Smooth muscle cell (in vitro differentiated cells): ENCODE results near the gene ABCA10. TPM values are rescaled to one million over a fixed set of nuclear protein-coding genes. Genes with fewer than 3 reads are reported as not detected.

Source experiments
- DNase-seq: peaks from one replicate; lab custom pipeline; 2025; ENCODE audit not compliant: unreplicated experiment; lab: John Stamatoyannopoulos, UW
- H2AFZ ChIP-seq: fragments of 200-600 bp; sonication (generic); 2 replicates; pipeline ENCODE4 v1.6.0; 2016; ENCODE audit warnings: antibody characterized with exemption, low read depth, mild to moderate bottlenecking
- H3F3A ChIP-seq: fragments of 200-600 bp; sonication (generic); 2 replicates; pipeline ENCODE4 v1.6.0; 2017; ENCODE audit warnings: antibody characterized with exemption, low read depth
- H3K27ac ChIP-seq: fragments of 200-600 bp; sonication (generic); 2 replicates; pipeline ENCODE4 v1.5.1; 2016; ENCODE audit warnings: low read depth, mild to moderate bottlenecking
- H3K27me3 ChIP-seq: fragments of 200-600 bp; sonication (generic); 2 replicates; pipeline ENCODE4 v1.6.1; 2016; ENCODE audit warnings: low read depth, mild to moderate bottlenecking
- H3K36me3 ChIP-seq: fragments of 200-600 bp; sonication (generic); 2 replicates; pipeline ENCODE4 v1.5.1; 2016; ENCODE audit warnings: low read depth
- H3K4me1 ChIP-seq: fragments of 200-600 bp; sonication (generic); 2 replicates; pipeline ENCODE4 v1.5.1; 2016; ENCODE audit warnings: low read depth
- H3K4me2 ChIP-seq: fragments of 200-600 bp; sonication (generic); 2 replicates; pipeline ENCODE4 v1.6.0; 2016; ENCODE audit warnings: mild to moderate bottlenecking
- H3K4me3 ChIP-seq: fragments of 200-600 bp; sonication (generic); 2 replicates; pipeline ENCODE4 v1.5.1; 2016; ENCODE audit warnings: mild to moderate bottlenecking
- H3K79me2 ChIP-seq: fragments of 200-600 bp; sonication (generic); 2 replicates; pipeline ENCODE4 v1.6.0; 2016; ENCODE audit warnings: low read depth, mild to moderate bottlenecking
- H3K9ac ChIP-seq: fragments of 200-600 bp; sonication (generic); 2 replicates; pipeline ENCODE4 v1.6.0; 2016; ENCODE audit warnings: low read depth
- H3K9me3 ChIP-seq: fragments of 200-600 bp; sonication (generic); replicated peaks from 2 replicates; pipeline ENCODE4 v1.5.1; 2016; ENCODE audit warnings: low read depth
- H4K20me1 ChIP-seq: fragments of 200-600 bp; sonication (generic); 2 replicates; pipeline ENCODE4 v1.6.0; 2016; ENCODE audit warnings: low read depth
- CTCF ChIP-seq: fragments of 200-600 bp; sonication (generic); IDR thresholded peaks from 2 replicates; pipeline ENCODE4 v1.5.1; 2017; ENCODE audit warnings: borderline replicate concordance, mild to moderate bottlenecking, antibody characterized with exemption; ENCODE audit not compliant: insufficient read depth, poor library complexity, severe bottlenecking
- WGBS: methylation state at CpG from one replicate; pipeline ENCODE4 v1.1.7; 2016; ENCODE audit warnings: low lambda C conversion rate; 5-methylcytosine and 5-hydroxymethylcytosine counted together
- polyA plus RNA-seq: library from polyadenylated mRNA; unstranded; fragments of >200 nt; fragmentation: Nextera tagmentation; extraction: Ambion mirVana; gene quantifications from 2 replicates; pipeline ENCODE4 v1.2.1, GENCODE V29; 2016
- total RNA-seq: library from RNA; depleted of rRNA; stranded (reverse); fragments of >200 nt; gene quantifications from 2 replicates; pipeline ENCODE4 v1.2.3, GENCODE V29; 2014

The ABCA10 gene
- total and polyA plus RNA-seq, 2 experiments from 2014 or later = not detected

DNA sequence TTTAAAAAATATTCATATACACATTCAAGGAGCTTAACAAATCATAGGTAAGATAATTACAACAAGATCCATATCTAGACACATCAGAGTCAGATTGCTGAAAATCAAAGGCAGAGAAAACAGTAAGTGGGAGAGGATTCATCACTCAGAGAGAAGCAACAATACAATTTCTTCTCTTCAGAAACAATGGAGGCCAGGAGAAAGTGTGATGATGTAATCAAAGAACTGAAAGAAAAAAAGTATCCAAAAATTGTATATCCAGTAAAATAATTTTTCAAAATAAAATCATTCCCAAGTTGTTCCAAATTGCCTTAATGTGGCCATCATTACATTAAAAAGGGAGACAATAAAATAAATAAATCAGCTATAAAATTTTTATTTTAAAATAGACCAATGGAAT is 69.2 kb downstream of the ABCA10 start:
- no peak for TF ChIP-seq CTCF
- H3K36me3 ChIP-seq = no peaks in the 10 kb centered on the region

GRCh38 chr17:69154267-69154666 is 74.4 kb downstream of the ABCA10 start:
- H4K20me1 ChIP-seq = no peaks in the 10 kb centered on the region
- no peak overlapping the region for H3K9ac ChIP-seq
- no peaks in the 10 kb centered on the region for H3K79me2 ChIP-seq
- H3K9me3 ChIP-seq = no peaks in the 10 kb centered on the region
- DNase-seq = no peak
- 98% methylated on average over 2 of the region's 2 CpGs for WGBS
- H3K4me3 ChIP-seq = no peak overlapping the region
- no peaks in the 10 kb centered on the region for H3F3A ChIP-seq
- TF ChIP-seq CTCF = no peak
- H2AFZ ChIP-seq = no peak overlapping the region
- no peak overlapping the region for H3K4me2 ChIP-seq
- no peaks in the 10 kb centered on the region for H3K27me3 ChIP-seq
- no peaks in the 10 kb centered on the region for H3K4me1 ChIP-seq
- no peak overlapping the region for H3K27ac ChIP-seq
- H3K36me3 ChIP-seq = no peaks in the 10 kb centered on the region

More for the DNA sequence above, 69.2 kb downstream of the ABCA10 start:
- Histone ChIP-seq H3K27me3 (no peaks in the 10 kb centered on the region), H3K9ac (no peak overlapping the region), H3K4me3 (no peak overlapping the region), H3K79me2 (no peaks in the 10 kb centered on the region), H4K20me1 (no peaks in the 10 kb centered on the region), H3F3A (no peaks in the 10 kb centered on the region), H3K9me3 (no peaks in the 10 kb centered on the region), H3K27ac (no peak overlapping the region), H3K4me2 (no peak overlapping the region), H2AFZ (no peak overlapping the region), H3K4me1 (no peaks in the 10 kb centered on the region)
- no peak for DNase-seq

GRCh38 chr17:69150333-69150732 is 78.3 kb downstream of the ABCA10 start:
- Histone ChIP-seq H3K4me3 (no peak overlapping the region), H3K79me2 (no peaks in the 10 kb centered on the region), H3F3A (no peaks in the 10 kb centered on the region), H3K36me3 (no peaks in the 10 kb centered on the region), H2AFZ (no peak overlapping the region), H3K27me3 (no peaks in the 10 kb centered on the region), H3K4me2 (no peak overlapping the region), H3K9me3 (no peaks in the 10 kb centered on the region), H4K20me1 (no peaks in the 10 kb centered on the region), H3K27ac (no peak overlapping the region), H3K9ac (no peak overlapping the region), H3K4me1 (no peaks in the 10 kb centered on the region)
- no peak for TF ChIP-seq CTCF
- DNase-seq = no peak
- 78% methylated on average over 1 of the region's 1 CpG for WGBS

- no peaks in the 10 kb centered on the region for H3K9me3 ChIP-seq
- H3K4me2 ChIP-seq = no peak overlapping the region
- H3K9ac ChIP-seq = no peak overlapping the region
- no peaks in the 10 kb centered on the region for H3K4me1 ChIP-seq
- no peaks in the 10 kb centered on the region for H3K79me2 ChIP-seq
- WGBS = 84% methylated on average over 2 of the region's 2 CpGs
- H2AFZ ChIP-seq = no peak overlapping the region
- no peak for DNase-seq
- H4K20me1 ChIP-seq = no peaks in the 10 kb centered on the region
- no peak overlapping the region for H3K4me3 ChIP-seq
- H3F3A ChIP-seq = no peaks in the 10 kb centered on the region
- peaks cover 4% of the 10 kb centered on the region for H3K27me3 ChIP-seq
- H3K36me3 ChIP-seq = no peaks in the 10 kb centered on the region
- no peak overlapping the region for H3K27ac ChIP-seq
- TF ChIP-seq CTCF = no peak
Observed at GRCh38 chr17:69147460-69147859, 81.2 kb downstream of the ABCA10 start.
